Heart left ventricle (tissue), 16 donors: ENCODE data around the gene CISD2. TPM values are rescaled to one million over a fixed set of nuclear protein-coding genes. Genes with fewer than 3 reads are reported as not detected.

Source experiments
- ATAC-seq, 4 donors: fragments of 200-7000 bp; cut with Tn5 transposase; one replicate each; pipeline ENCODE4 v1.9.1; 2020 to 2022; ENCODE audit warnings: moderate library complexity in 4 of 4, mild to moderate bottlenecking in 3 of 4, moderate number of reproducible peaks in 1 of 4
- DNase-seq, 5 donors: peaks; one replicate each; pipeline ENCODE4 v3.0.0-alpha.2; 2020
- H3K27ac ChIP-seq, 12 donors: fragments of 200-600 bp; sonication (generic) in 4 of 12; one replicate each; pipeline versions ENCODE4 v1.5.0 to v1.8.0; 2016 to 2022; ENCODE audit warnings: mild to moderate bottlenecking in 2 of 12
- H3K27me3 ChIP-seq, 9 donors: fragments of 200-600 bp; sonication (generic) in 2 of 9; one replicate each; pipeline versions ENCODE4 v1.5.1 to v1.8.0; 2016 to 2022; ENCODE audit warnings: mild to moderate bottlenecking in 3 of 9
- H3K36me3 ChIP-seq, 9 donors: fragments of 200-600 bp; sonication (generic) in 2 of 9; one replicate each; pipeline versions ENCODE4 v1.5.0 to v1.8.0; 2018 to 2022; ENCODE audit warnings: mild to moderate bottlenecking in 2 of 9
- H3K4me1 ChIP-seq, 12 donors: fragments of 200-600 bp; sonication (generic) in 4 of 12; one replicate each; pipeline versions ENCODE4 v1.5.0 to v1.8.0; 2016 to 2022; ENCODE audit warnings: mild to moderate bottlenecking in 3 of 12
- H3K4me3 ChIP-seq, 12 donors: fragments of 200-600 bp; sonication (generic) in 4 of 12; one replicate each; pipeline versions ENCODE4 v1.5.0 to v1.8.0; 2017 to 2022; ENCODE audit warnings: mild to moderate bottlenecking in 9 of 12, moderate library complexity in 4 of 12
- H3K9me3 ChIP-seq, 12 donors: fragments of 200-600 bp; sonication (generic) in 4 of 12; one replicate each; pipeline versions ENCODE4 v1.5.0 to v1.8.0; 2016 to 2022; ENCODE audit warnings: mild to moderate bottlenecking in 1 of 12
- POLR2A ChIP-seq, 2 donors: fragments of 450-650 bp; IDR thresholded peaks; one replicate each; pipeline ENCODE4 v1.6.1; 2017; ENCODE audit warnings: antibody characterized with exemption in 2 of 2, mild to moderate bottlenecking in 2 of 2, moderate library complexity in 2 of 2
- WGBS, 4 donors: extraction: QIAGEN DNeasy Blood & Tissue Kit in 2 of 4; methylation state at CpG; one replicate each; pipeline versions ENCODE4 v1.1.5 to v1.1.7; 2013 to 2018; 5-methylcytosine and 5-hydroxymethylcytosine counted together
- intact Hi-C, 10 donors: fragments of 100-400 bp; cut with DNase I; formaldehyde crosslinking; loops; one replicate each; pipeline versions ENCODE4 v1.11.1 to v1.14.2; 2022
- polyA plus RNA-seq, 2 donors: library from polyadenylated mRNA; stranded (reverse); fragments of 200-250 nt; gene quantifications; one replicate each; pipeline ENCODE4 v1.2.3, GENCODE V29; 2013
- total RNA-seq, 9 donors: library from RNA; depleted of rRNA in 2 of 9; stranded (reverse); fragments of >200 nt in 2 of 9; fragmentation: NEBNext Ultra II Directional in 3 of 9; extraction: Animal tissue kit (Norgen Biotek cat#: 25700) in 3 of 9; gene quantifications; one replicate each; pipeline versions ENCODE4 v1.1.0 to v1.2.4, GENCODE V29; 2016 to 2023
- TF ChIP-seq, protein P1 (sequence below), 12 donors: fragments of 200-600 bp; sonication (generic) in 4 of 12; IDR thresholded peaks; one replicate each; pipeline versions ENCODE4 v1.5.0 to v1.8.0; 2018 to 2022; ENCODE audit warnings: antibody characterized with exemption in 12 of 12, mild to moderate bottlenecking in 5 of 12
- donor health status: ischemic (EF 13 %, LVEDD 7.1; RV severe dilation, severe dysfunction).
- donor health status: healthy with polysubstance abuse.
- donor health status: DM: no; HTN: yes; CAD: no.
- donor health status: DM: no; HTN: no; CAD: no.
- donor health status: ischemic (EF 25% LVEDD 6.9; RV normal size, moderate dysfunction).
- donor health status: ischemic (EF 25% LVEDD 5.7; RV mildly dilated, moderate dysfunction).
- donor health status: healthy.
- donor health status: DM: yes; HTN: yes; CAD: no.
- donor health status: ischemic (EF 35%, LVEDD 5.7; RV mildly dilated, moderate dysfunction).
- donor health status: nonischemic (EF 11% LVEDD 7.7; RV severe dilation, severe dysfunction).
- donor health status: DM: yes; HTN: yes; CAD: no.
- donor health status: PGD.
- donor health status: ischemic (EF 29% LVEDD 5.4; RV normal size, mild dysfunction).
- donor health status: nonischemic (EF 23%, LVEDD 6.1; RV moderate dilation, normal function).

Gene CISD2
- total and polyA plus RNA-seq, 11 donors: 9.0 to 35.8 (median 18.4) TPM

- Histone ChIP-seq H3K9me3 (no peaks in the 10 kb centered on the region), H3K4me1 (peaks cover 0 to 14% (median 0%) of the 10 kb centered on the region in 12 donors), H3K4me3 (no peak overlapping the region), H3K27me3 (no peaks in the 10 kb centered on the region), H3K36me3 (no peaks in the 10 kb centered on the region), H3K27ac (no peak overlapping the region)
- no peak for DNase-seq
- ATAC-seq: no peak
- WGBS, 4 donors: 92 to 100% (median 98%) methylated on average over 1 of the region's 1 CpG
- intact Hi-C loops: no loop called here
- TF ChIP-seq, protein P1, sequence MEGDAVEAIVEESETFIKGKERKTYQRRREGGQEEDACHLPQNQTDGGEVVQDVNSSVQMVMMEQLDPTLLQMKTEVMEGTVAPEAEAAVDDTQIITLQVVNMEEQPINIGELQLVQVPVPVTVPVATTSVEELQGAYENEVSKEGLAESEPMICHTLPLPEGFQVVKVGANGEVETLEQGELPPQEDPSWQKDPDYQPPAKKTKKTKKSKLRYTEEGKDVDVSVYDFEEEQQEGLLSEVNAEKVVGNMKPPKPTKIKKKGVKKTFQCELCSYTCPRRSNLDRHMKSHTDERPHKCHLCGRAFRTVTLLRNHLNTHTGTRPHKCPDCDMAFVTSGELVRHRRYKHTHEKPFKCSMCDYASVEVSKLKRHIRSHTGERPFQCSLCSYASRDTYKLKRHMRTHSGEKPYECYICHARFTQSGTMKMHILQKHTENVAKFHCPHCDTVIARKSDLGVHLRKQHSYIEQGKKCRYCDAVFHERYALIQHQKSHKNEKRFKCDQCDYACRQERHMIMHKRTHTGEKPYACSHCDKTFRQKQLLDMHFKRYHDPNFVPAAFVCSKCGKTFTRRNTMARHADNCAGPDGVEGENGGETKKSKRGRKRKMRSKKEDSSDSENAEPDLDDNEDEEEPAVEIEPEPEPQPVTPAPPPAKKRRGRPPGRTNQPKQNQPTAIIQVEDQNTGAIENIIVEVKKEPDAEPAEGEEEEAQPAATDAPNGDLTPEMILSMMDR (IDR thresholded peaks at IDR 0.05): no peak
- no peak for TF ChIP-seq POLR2A (IDR thresholded peaks at IDR 0.05)
Measured at GRCh38 chr4:102836596-102836995, 32.2 kb upstream of the CISD2 start.

- Histone ChIP-seq H3K27me3 (no peaks in the 10 kb centered on the region), H3K4me3 (no peak overlapping the region), H3K36me3 (peaks cover 0 to 3% (median 0%) of the 10 kb centered on the region in 9 donors), H3K4me1 (no peaks in the 10 kb centered on the region), H3K9me3 (no peaks in the 10 kb centered on the region), H3K27ac (no peak overlapping the region)
- DNase-seq (no peak), ATAC-seq (no peak)
- intact Hi-C loops: no loop called here
- 89 to 96% (median 91%) methylated on average over 3 of the region's 3 CpGs for WGBS, 4 donors
- TF ChIP-seq POLR2A (IDR thresholded peaks at IDR 0.05): no peak
- TF ChIP-seq, protein P1 (IDR thresholded peaks at IDR 0.05): no peak
Measured at GRCh38 chr4:102842367-102842766, 26.4 kb upstream of the CISD2 start.

DNA sequence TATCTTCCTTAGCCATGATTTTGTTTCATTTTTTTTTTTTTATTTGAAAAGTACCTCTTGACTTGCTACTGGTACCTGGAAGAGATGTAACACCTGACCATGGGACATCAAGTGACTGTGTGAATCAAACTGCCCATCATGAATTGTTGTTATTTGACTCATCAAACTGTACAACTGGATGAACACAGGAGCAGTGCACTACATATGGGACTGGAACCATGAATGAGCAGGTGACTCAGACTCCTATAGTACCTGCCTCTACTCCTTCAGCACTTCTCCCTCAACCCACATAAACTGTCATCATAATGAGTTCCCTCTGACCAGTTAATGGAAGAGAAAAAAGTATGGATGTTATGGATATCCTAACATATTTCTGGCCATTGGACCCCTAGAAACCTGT is 25.5 kb upstream of the CISD2 start:
- ATAC-seq (no peak), DNase-seq (no peak)
- H3K4me1 ChIP-seq: no peaks in the 10 kb centered on the region
- H3K4me3 ChIP-seq: no peak overlapping the region
- TF ChIP-seq POLR2A (IDR thresholded peaks at IDR 0.05): no peak
- TF ChIP-seq, protein P1 (IDR thresholded peaks at IDR 0.05): no peak
- intact Hi-C loops: no loop called here
- no peaks in the 10 kb centered on the region for H3K9me3 ChIP-seq
- no peaks in the 10 kb centered on the region for H3K27me3 ChIP-seq
- peaks cover 0 to 3% (median 0%) of the 10 kb centered on the region in 9 donors for H3K36me3 ChIP-seq
- no peak overlapping the region for H3K27ac ChIP-seq

DNA sequence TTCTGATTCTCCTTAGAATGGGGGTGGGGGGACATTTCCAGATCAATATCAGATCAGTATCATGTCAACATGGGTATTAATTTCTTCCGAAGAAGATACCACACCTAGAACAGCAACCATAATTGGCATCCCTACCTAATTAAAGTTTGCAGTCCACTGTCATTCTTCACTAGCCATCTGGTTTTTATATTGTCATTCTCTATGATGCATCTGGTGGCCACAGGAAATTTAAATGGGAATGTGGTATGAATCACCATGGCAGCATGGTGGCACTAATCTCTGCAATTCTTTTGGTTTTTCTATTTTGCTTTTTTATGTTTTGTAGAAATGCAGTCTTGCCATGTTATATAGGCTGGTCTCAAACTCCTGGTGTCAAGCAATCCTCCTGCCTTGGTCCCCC is 24.9 kb upstream of the CISD2 start:
- ATAC-seq (no peak), DNase-seq (no peak)
- H3K27me3 ChIP-seq: no peaks in the 10 kb centered on the region
- H3K36me3 ChIP-seq: peaks cover 0 to 3% (median 0%) of the 10 kb centered on the region in 9 donors
- TF ChIP-seq, protein P1 (IDR thresholded peaks at IDR 0.05): no peak
- no peak for TF ChIP-seq POLR2A (IDR thresholded peaks at IDR 0.05)
- H3K27ac ChIP-seq: no peak overlapping the region
- H3K4me3 ChIP-seq: no peak overlapping the region
- no peaks in the 10 kb centered on the region for H3K9me3 ChIP-seq
- WGBS, 4 donors: 90 to 100% (median 99%) methylated on average over 1 of the region's 1 CpG
- H3K4me1 ChIP-seq: no peaks in the 10 kb centered on the region
- intact Hi-C loops: no loop called here
